Measurements from ENCODE around the gene TMEM175. TPM values are rescaled to one million over a fixed set of nuclear protein-coding genes. Genes with fewer than 3 reads are reported as not detected.
A peak's percentile ranks its signal among the peaks of the same experiment; 100 is the strongest.

Gene TMEM175
- total and polyA plus RNA-seq, 2 of the 4 experiments (the other 2 are of a cell fraction), result 7.7 to 41.9 TPM

DNA sequence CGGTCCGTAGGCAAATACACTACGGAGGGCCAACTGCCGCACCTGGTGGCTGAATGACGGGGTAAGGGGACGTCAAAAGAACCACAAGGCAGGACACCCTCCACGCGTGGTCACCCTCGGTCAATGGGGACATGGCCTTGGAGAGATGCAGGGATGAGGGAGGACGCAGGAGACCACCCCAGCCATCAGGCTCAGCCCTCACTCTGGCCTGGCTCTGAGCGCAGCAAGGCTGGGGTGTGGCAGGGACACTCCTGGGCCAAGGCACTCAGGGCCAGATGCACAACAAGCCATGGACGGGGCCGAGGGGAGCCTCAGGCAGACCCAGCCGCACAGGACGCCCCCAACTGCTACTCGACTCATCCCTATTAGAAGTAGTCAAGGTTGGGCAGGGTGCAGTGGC, 36.7 kb upstream of the TMEM175 start:
- ChIA-PET CTCF (no interaction called here), POLR2A (ENCODE audit: unreplicated experiment) (no interaction called here)
- Histone ChIP-seq H4K8ac (ENCODE audit: low read depth in 2 of 2, low read length in 2 of 2) (no peak overlapping the region), H3K4me1 (ENCODE audit: control insufficient read depth, insufficient read depth, low read length) (no peaks in the 10 kb centered on the region), H2AK9ac (replicated peaks; ENCODE audit: low read depth, low read length, poor library complexity) (peak overlapping the region; percentile 55), H3K4ac (ENCODE audit: low read depth, low read length) (no peak overlapping the region), H3K56ac (ENCODE audit: extremely low read depth, insufficient read depth, low read length) (no peak overlapping the region), H3K9me3 (ENCODE audit: control insufficient read depth, insufficient read depth, low read length) (no peaks in the 10 kb centered on the region), H3K18ac (ENCODE audit: low read depth, low read length) (no peak overlapping the region), H3K23ac (ENCODE audit: low read depth, low read length) (no peak overlapping the region), H3K27ac (ENCODE audit: insufficient read depth, low read length) (no peak overlapping the region), H3K9me1 (ENCODE audit: insufficient read depth, low read length) (no peaks in the 10 kb centered on the region), H3K4me3 (ENCODE audit: insufficient read depth, low read depth, low read length) (no peak overlapping the region), H2BK20ac (ENCODE audit: low read depth, low read length) (no peak overlapping the region), H2BK5ac (ENCODE audit: low read depth, low read length, poor library complexity, severe bottlenecking) (no peak overlapping the region), H3K36me3 (ENCODE audit: control insufficient read depth, insufficient read depth, low read length) (peaks cover 63% of the 10 kb centered on the region), H2BK15ac (ENCODE audit: low read depth, low read length) (no peak overlapping the region), H2AK5ac (ENCODE audit: low read depth, low read length) (no peak overlapping the region), H4K91ac (ENCODE audit: insufficient read depth, low read depth, low read length) (no peak overlapping the region), H3K79me1 (ENCODE audit: low read depth in 1 of 2, low read length in 2 of 2) (peaks cover 11 to 39% of the 10 kb centered on the region in 2 experiments; a peak in 2 of 4 replicates), H3K4me2 (ENCODE audit: low read depth, low read length) (no peak overlapping the region), H2BK120ac (ENCODE audit: low read depth, low read length) (no peak overlapping the region), H2AFZ (replicated peaks; ENCODE audit: low read length, poor library complexity) (no peak overlapping the region), H3K9ac (ENCODE audit: low read depth, low read length) (no peak overlapping the region), H4K20me1 (ENCODE audit: insufficient read depth, low read length) (peaks cover 10% of the 10 kb centered on the region), H3K14ac (replicated peaks; ENCODE audit: low read depth, low read length) (no peak overlapping the region), H3K27me3 (ENCODE audit: control insufficient read depth, insufficient read depth, low read length) (no peaks in the 10 kb centered on the region), H4K5ac (ENCODE audit: low read depth, low read length) (no peak overlapping the region)
- in situ Hi-C loops (cut with MboI; ENCODE audit: low sequenced_read_pairs) (no loop called here), dilution Hi-C loops (cut with HindIII; ENCODE audit: low sequenced_read_pairs, unreplicated experiment) (no loop called here), intact Hi-C loops (cut with micrococcal nuclease) (no loop called here)
- TF ChIP-seq RCOR1 (IDR thresholded peaks at IDR 0.05; ENCODE audit: insufficient replicate concordance, low read length) (no peak), MAZ (IDR thresholded peaks at IDR 0.05; ENCODE audit: borderline replicate concordance, low read depth, low read length) (no peak), CHD1 (IDR thresholded peaks at IDR 0.05; ENCODE audit: low read depth, low read length) (no peak), MXI1 (IDR thresholded peaks at IDR 0.05; ENCODE audit: borderline replicate concordance, low read depth, low read length) (no peak), SMC3 (IDR thresholded peaks at IDR 0.05; ENCODE audit: low read depth, low read length) (no peak), MAFK (IDR thresholded peaks at IDR 0.05; ENCODE audit: low read depth, low read length) (no peak), POLR2A (IDR thresholded peaks at IDR 0.05; ENCODE audit: low read depth, low read length) (no peak), NFE2L2 (IDR thresholded peaks at IDR 0.05; ENCODE audit: low read depth, low read length) (no peak), CEBPB (IDR thresholded peaks at IDR 0.05; ENCODE audit: low read depth, low read length) (no peak), RFX5 (IDR thresholded peaks at IDR 0.05; ENCODE audit: low read depth, low read length) (no peak), FOS (IDR thresholded peaks at IDR 0.05; ENCODE audit: low read depth, low read length) (no peak), RAD21 (IDR thresholded peaks at IDR 0.05; ENCODE audit: low read length) (no peak), BHLHE40 (IDR thresholded peaks at IDR 0.05; ENCODE audit: low read depth, low read length) (no peak)
- TF ChIP-seq, protein P1, sequence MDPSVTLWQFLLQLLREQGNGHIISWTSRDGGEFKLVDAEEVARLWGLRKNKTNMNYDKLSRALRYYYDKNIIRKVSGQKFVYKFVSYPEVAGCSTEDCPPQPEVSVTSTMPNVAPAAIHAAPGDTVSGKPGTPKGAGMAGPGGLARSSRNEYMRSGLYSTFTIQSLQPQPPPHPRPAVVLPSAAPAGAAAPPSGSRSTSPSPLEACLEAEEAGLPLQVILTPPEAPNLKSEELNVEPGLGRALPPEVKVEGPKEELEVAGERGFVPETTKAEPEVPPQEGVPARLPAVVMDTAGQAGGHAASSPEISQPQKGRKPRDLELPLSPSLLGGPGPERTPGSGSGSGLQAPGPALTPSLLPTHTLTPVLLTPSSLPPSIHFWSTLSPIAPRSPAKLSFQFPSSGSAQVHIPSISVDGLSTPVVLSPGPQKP (IDR thresholded peaks at IDR 0.05; ENCODE audit: borderline replicate concordance, low read depth, low read length), result no peak
- TF ChIP-seq, protein P2, sequence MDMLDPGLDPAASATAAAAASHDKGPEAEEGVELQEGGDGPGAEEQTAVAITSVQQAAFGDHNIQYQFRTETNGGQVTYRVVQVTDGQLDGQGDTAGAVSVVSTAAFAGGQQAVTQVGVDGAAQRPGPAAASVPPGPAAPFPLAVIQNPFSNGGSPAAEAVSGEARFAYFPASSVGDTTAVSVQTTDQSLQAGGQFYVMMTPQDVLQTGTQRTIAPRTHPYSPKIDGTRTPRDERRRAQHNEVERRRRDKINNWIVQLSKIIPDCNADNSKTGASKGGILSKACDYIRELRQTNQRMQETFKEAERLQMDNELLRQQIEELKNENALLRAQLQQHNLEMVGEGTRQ (IDR thresholded peaks at IDR 0.05; ENCODE audit: low read depth, low read length), result no peak
- TF ChIP-seq, protein P3, sequence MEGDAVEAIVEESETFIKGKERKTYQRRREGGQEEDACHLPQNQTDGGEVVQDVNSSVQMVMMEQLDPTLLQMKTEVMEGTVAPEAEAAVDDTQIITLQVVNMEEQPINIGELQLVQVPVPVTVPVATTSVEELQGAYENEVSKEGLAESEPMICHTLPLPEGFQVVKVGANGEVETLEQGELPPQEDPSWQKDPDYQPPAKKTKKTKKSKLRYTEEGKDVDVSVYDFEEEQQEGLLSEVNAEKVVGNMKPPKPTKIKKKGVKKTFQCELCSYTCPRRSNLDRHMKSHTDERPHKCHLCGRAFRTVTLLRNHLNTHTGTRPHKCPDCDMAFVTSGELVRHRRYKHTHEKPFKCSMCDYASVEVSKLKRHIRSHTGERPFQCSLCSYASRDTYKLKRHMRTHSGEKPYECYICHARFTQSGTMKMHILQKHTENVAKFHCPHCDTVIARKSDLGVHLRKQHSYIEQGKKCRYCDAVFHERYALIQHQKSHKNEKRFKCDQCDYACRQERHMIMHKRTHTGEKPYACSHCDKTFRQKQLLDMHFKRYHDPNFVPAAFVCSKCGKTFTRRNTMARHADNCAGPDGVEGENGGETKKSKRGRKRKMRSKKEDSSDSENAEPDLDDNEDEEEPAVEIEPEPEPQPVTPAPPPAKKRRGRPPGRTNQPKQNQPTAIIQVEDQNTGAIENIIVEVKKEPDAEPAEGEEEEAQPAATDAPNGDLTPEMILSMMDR (conservative IDR thresholded peaks at IDR 0.05; ENCODE audit: low read depth, low read length), result no peak
- WGBS, 2 experiments (ENCODE audit: extremely low coverage in 2 of 2, insufficient read length in 1 of 2), result 98% methylated on average over 8 of the region's 16 CpGs; no CpG with 5 or more reads in 1 of the 2 experiments
- ATAC-seq (ENCODE audit: low read depth), result no peak
- no TSS peak for BruUV-seq (replicated peaks)
- DNase-seq, result no peak
